NCI-H1930 (cell line): Measurements from ENCODE around the gene UBAC2.

Source experiments
- DNase-seq, 2 experiments: peaks; one replicate each; lab custom pipeline; 2025; lab: John Stamatoyannopoulos, UW

UBAC2 gene, protein sequence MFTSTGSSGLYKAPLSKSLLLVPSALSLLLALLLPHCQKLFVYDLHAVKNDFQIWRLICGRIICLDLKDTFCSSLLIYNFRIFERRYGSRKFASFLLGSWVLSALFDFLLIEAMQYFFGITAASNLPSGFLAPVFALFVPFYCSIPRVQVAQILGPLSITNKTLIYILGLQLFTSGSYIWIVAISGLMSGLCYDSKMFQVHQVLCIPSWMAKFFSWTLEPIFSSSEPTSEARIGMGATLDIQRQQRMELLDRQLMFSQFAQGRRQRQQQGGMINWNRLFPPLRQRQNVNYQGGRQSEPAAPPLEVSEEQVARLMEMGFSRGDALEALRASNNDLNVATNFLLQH

DNA sequence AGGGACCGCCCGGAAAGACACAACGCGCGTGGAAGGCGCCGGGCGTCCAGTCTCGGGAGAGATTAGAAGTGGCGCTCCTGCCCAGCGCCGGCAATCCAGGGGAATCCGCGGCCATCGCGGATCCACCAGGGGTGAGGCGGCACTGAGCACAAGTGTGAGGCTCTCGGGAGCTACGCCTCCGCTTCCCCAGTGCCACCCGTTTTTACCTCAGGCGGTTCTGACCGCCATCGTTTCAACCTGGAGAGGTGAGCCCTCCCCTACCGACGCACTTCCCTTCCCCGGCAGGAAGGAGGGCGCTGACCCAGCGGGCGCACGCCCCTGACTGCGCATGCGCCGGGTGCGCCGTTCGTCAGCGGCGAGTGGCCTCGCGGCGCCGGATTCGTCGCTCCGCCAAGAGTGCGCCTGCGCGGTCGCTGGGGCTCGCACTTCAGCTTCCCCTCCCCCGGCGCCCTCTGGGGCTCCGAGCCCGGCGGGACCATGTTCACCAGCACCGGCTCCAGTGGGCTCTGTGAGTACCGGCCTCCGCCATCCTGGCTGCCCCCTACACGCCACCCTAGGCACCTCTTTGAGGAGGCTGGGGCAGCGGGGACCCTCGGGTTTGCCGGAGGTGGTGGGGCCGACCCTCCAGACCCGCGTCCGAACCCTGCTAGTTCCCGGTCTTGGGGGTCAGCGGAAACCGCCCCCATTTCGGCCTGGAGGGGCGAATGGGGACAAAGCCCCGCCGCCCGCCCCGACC, at the start of gene UBAC2:
Gene UBAC2 (plus strand): TSS at position 423 of the 736 bp plus-strand sequence. CDS start 55 bp downstream, at position 478.
- peak; percentile 91 to 98 for DNase-seq

DNA sequence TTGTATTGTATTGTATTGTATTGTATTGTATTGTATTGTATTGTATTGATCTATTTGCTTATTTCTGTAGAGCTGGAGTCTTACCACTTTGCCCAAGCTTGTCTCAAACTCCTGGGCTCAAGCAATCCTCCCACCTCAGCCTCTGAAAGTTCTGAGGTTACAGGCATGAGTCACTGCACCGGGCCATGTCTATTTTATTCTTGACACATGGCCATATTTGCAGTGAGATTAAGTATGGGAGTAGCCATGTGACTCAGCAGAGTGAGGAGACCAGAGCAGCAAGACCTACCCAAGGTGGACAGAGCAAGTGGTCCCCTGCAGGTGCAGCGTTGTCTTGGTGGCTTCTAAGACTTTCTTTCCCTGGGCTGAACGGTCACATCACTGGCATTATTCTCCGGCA, 49.1 kb upstream of the UBAC2 start:
- DNase-seq, result no peak

DNA sequence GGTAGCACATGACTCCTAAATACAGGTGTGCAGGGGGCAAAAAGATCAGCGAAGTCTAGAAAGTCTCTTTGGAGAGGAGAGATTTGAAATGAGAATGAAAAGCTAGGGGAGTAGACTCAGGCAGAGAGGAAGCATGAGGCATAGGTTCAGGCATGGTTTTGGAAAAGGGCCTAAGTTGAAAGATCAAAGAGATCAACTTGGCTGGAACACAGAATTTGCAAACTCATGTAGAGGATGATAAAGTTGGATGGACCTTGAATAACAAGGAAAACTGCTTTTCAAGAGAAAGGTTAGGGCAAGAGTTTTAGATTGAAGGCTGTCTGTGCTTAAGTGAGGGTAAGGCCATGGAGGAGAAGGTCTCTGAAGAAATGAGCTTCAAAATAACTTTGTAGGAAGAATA, 47.4 kb upstream of the UBAC2 start:
- no peak for DNase-seq

DNA sequence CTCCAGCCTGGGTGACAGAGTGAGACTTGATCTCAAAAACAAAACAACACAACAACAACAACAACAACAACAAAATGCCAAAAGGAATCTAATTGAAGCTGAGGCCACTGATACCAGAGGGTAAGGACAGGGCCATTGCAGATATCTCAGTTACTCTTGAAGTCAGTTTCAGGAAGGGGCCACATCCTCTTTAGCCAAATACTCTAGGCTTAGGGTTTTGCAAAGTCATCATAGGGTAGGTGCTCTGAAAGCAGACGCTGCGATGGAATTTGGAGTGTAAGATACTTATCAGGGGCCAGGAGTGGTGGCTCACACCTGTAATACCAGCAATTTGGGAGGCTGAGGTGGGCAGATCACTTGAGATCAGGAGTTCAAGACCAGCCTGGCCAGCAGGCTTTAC, 46.6 kb upstream of the UBAC2 start:
- DNase-seq, result no peak

DNA sequence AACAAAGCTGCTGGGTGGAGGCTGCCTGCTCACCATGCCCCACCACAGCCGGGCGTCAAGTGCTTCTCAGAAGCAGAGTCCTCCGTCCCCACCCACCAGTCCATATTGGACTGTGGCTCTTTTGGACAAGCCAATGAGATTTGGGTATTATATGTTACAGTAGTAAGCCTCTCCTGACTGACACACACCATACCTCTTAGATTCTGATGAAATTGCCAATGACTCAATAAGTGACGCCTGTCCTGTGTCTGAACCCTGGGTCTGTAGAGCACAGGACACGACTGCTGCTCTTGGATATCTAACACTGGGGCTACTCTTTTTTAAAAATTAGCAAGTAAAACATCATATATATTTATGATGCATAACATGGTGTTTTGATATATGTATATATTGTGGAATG, 44.8 kb upstream of the UBAC2 start:
- no peak for DNase-seq

DNA sequence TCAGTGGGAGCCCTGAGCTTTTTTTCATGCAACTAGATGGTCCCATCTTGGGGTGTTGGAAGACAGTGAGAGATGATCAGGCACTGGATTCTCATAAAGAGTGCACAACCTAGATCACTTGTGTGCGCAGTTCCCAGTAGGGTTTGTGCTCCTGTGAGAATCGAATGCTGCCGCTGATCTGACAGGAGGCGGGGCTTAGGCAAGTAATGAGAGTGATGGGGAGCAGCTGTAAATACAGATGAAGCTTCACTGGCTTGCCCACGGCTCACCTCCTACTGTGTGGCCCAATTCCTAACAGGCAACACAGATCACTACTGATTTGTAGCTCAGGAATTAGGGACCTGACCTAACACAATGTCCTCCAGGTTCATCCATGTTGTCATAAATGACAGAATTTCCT, 43.6 kb upstream of the UBAC2 start:
- DNase-seq, result no peak

DNA sequence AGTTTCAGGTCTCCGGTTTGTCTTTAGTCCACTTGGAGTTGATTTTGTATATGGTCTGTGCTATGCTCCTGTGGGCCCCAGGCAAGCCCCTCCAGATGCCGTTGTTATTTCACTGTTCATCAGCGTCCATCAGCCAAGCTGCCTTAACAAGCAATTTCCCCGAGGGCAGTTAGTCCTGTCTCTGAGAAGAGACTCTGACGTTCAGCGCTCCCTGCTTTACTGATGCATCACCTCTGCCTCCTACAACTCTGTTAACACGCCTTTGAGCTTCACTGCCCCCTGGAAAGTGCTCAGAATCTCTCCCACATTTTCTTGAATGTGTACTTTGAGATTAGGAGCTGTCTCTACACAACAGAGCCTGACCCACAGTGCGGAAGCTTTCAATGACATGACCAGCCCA, 41.8 kb upstream of the UBAC2 start:
- no peak for DNase-seq

DNA sequence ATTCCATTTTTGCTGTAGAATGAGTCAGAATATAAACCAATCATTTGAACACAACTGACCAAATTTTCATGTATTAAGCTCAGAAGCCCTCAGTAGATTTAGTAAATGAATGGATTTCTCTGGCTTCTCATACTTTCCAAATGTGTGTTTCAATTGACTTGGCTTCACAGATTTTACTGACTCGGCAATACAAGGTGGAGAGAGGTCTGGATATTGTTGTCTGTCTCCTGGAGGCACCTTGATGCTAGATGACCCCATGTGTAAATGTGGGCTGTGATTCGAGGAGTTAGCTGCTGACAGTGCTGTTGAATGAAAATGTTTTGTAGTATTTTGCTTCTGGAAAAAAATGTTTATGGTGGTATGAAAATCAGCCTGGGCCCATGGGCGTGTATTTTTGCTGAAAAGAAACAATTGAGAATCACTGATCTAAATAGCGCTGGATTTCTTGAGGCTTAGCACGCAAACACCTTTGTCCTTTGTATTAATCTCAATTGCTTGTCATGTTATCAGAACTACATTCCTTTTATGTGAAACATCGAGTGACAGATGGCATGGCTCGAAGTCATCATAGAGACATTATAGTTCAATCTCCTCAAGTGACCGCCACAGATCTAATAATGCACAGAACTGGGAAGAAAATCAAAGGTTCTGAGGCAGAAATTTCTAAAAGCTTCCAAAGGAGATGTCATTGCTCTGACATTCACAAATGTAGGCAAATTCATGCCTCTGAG, 41.2 kb upstream of the UBAC2 start:
- DNase-seq, result no peak

DNA sequence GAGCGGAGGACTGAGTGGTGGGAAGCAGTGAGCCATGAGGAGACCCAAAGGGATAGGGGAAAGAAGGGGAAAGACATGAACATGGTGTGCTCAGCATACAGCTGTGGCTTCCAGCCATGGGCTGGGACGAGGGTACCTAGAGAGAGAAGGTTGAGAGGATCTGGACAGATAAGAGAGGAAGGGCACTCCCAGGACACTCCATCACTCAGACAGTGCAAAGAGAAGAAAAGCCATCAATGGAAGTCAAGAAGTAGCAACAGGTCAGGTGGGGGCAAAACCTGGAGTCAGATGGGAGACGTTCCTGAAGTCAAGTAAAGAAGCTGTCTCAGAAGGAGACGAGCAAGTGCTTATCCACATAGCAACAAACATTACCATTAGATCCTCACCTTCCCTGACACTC, 40.2 kb upstream of the UBAC2 start:
- no peak for DNase-seq

DNA sequence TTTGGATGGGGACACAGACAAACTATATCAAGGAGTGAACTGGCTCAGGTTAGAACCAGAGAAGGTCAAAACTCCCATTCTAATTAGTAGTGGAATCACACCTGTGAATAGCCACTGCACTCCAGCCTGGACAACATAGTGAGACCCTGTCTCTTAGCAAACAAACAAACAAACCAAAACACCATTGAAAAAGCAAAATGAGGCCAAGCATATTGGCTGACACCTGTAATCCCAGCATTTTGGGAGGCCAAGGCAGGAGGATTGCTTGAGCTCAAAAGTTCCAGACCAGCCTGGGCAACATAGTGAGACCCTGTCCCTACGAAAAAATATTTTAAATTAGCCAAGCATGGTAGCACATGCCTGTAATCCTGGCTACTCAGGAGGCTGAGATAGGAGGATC, 39.1 kb upstream of the UBAC2 start:
- no peak for DNase-seq

DNA sequence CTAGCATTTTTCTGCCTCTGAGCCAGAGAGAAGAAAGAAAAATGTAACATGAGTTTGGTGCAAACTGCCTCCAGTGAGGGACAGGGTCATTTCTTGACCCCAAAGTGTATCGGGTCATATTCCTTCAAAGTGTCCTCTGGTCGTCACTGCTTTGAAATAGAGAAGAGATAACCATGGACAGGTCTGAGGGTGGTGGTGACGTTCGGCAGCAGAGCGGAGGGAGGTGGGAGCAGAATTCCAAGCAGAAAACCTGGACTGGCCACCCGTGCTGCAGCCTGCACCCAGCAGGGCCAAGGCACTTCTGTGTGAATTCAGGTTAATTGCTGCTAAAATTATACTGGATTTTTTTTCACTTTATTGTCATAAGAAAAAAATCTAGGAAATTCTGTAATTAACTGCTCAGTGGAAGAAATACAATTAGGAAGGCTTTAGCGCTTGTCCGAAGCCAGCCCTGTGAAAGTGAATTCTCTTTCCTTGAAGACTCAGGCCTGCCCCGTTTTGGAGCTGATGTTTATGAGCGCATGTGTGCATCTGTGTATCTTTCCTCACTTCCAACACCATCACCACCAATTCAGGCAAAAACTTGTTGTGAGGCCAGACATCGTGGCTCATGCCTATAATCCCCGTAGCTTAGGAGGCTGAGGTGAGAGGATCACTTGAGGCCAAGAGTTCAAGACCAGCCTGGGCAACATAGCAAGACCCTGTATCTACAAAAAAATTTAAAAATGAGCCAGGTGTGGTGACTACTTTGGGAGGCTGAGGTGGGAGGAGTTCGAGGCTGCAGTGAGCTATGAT, 37.9 kb upstream of the UBAC2 start:
- DNase-seq, result no peak

DNA sequence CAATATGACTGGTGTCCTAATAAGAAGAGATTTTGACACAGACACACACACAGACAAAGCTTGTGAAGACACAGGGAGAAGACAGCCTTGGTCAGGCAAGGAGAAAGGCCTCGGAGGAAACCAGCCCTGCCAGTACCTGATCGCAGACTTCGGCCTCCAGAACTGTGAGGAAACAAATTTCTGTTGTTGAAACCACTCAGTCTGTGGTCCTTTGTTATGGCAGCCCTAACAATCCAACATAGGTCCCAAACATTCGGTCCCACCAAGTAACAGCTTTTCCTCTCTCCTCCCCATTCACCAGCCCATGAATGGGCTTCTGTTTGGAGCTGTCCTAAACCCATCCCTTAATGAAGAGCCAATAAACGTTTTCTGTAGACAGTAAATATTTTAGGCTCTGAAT, 36.4 kb upstream of the UBAC2 start:
- DNase-seq, result no peak

DNA sequence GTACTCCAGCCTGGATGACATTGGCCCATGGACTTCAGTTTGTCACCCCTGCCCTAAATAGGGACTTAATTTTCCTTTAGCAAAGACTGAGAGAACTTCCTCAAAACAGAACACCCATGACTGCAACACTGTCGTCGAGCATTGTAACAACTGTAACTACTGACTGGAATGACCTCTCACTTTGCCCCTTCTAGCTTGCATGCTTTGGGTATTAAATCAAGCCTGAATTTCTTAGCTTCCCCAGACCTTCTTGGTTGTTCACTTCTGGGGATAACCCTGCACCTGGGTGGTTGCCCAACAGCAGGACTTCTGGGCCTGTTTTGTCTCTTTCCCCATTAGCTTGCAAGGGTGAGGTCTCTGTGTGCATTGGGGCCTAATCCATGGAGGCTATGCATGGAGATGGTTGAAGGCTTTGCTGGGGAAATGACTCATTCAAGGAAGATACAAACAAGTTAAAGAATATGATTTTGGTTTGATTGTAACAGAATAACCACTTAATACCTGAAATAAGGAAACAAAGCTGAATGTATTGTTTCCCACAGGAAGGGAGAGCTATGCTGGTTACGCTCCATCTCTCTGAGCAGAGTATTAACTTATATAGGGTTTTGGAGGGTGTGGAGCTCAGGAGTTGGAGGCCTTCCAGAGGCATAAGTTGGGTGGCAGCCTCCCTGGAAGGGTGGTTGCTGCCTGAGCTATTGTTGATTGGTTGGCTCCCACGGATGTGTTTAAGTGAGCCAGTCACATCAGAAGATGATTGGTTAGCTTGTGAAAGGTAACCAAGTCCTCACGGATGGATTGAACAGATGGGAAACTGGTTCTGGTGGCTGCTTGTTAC, 34.7 kb upstream of the UBAC2 start:
- no peak for DNase-seq

DNA sequence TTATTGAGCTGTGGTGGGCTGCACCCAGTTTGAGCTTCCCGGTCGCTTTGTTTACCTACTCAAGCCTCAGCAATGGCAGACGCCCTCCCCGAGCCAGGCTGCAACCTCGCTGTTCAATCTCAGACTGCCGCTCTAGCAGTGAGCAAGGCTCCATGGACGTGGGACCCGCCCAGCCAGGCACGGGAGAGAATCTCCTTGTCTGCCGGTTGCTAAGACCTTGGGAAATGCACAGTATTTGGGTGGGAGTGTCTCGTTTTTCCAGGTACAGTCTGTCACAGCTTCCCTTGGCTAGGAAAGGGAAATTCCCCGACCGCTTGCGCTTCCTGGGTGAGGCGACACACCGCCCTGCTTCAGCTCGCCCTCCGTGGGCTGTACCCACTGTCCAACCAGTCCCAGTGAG, 27.7 kb upstream of the UBAC2 start:
- no peak for DNase-seq

DNA sequence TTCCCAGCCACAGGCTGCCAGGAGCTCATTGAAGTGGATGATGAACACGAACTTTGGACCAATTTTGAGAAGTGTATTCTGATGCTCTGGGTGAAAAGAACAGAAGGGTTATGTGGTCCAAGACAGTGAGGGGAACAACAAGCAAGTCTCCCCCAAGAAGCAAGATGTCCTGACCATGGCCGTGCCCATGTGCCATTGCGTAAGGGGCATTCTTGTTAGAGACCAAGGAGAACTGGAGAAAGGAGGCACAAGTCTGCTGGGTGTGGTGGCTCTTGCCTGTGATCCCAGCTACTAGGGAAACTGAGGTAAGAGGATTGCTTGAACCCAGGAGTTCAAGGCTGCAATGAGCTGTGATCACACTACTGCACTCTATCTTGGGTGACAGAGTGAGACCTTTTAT, 27.0 kb upstream of the UBAC2 start:
- no peak for DNase-seq

DNA sequence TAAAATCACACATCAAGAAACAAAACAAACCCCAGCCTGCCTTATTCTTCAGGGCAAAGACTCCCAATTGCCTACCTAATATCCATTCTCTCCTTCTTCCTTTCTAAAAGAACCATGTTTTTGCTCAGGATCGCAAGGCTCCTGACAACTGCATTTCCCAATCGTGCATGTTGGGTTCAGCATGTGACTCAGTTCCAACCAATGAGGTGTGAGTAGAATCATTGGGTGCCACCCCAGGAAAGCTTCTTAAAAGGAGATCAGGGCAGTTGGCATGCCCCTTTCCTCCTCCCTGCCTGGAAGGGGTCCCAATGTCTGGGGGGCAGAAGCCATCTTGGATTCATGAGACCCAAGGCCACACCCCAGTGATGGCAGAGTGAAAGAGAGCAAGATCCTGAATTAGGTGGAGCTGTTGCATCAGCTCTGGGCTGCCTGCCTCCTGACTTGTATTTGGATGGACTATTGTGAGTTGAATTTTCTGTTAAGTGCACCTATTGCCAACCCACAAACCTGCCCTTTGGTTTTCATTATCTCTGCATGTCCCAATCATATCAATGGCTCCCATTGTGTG, 26.0 kb upstream of the UBAC2 start:
- no peak for DNase-seq

DNA sequence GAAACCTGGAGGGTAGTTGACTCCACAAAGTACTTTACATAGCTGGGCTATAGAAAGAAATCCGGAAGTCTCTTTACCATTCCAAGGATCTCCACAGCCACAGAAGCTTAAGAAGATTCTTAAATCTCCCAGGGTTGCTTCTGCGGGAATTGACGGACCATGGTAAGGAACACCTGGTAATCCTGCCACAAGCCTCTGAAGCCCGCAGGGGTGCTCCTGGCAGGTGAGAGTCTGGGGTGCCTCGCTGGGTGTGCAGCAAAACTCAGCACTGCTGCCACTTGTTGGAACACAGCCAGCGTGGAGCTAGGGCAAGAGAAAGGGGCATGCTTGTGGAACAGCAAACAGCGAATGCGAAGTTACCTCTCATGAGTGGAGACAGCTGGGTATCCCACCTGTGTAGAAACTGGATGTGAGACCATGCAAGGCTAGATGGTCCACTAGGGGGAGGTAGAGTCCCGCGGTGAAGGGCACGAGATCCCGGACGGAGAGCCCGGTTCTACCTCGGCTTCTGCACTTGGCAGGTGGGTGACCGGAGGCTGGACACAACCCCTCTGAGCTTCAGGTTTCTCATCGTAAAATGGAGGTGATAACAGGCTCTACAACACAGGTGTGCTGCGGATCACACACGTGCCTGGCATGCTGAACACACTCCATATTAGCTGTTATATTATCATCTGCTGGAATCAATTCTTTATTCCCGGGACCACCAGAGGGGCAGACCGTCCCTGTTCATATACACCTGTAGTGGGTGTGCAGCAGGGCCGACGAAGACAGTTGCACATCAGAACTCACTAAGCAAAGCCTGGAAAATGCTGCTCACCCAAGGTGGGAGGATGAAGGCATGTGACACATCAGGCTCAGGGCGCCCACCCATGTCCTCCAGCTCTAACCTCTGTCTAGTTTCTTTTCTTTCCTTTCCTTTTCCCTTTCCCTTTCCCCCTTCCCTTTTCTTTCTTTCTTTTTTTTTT, 24.1 kb upstream of the UBAC2 start:
- DNase-seq, result peak; percentile 65 to 90

DNA sequence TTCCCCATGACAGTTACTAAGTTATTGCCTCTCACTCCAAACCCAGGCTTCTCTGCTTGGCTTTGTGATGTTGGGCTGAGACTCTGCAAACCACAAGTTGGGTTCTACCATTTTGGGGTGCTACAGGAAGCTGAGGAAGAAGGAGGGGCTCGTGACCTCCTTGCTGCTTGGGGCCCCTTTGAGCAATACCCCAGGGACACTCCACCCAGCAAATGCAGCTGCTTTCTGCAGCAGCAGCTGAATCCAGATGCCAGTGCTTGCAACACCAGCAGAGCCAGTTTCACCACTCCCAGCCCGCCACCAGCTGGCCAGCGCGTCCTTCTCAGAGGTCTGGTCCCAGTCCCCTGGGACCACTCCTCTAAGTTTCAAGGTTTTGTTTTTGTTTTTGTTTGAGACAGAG, 22.0 kb upstream of the UBAC2 start:
- DNase-seq, result no peak

DNA sequence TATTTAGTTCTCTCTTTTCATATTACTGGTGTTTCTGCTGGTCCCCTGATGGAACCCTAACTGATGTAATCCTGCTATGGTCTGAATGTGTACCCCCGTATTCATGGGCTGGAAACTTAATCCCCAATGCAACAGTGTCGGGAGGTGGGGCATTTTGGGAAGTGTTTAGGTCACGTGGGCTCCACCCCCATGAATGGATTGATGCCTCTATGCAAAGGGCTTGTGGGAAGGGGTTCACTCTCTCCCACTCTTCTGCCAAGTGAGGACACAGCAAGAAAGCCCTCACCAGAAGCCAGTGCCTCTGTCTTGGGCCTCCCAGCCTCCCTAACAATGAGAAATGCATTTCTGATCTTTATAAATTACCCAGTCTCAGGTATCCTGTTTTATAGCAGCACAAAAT, 21.2 kb upstream of the UBAC2 start:
- DNase-seq, result no peak

DNA sequence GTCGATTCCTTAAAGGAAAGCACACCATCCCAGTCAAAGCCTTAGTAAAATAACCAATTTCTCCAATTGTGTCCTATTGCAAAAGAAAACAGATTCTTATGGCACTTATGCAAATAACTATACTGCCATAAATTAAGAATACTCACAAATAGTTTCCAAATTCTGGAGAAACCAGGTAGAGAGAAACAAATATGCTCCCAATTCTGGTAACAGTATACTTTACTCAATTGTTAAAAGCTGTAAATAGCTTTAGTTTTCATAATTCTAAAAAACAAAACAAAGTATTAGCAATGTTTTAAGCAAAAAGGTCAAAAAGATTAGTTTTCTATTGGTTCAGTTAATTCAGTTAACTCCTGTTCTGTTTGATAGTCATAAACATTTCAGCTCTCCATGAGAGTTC, 18.2 kb upstream of the UBAC2 start:
- peak in 1 of 2 experiments; percentile 34 for DNase-seq
